Measurements from ENCODE around the gene DOK1.

Gene DOK1

GRCh38 chr2:74553892-74554819 lies at the start of gene DOK1, which contains the start of gene LOXL3:
Gene DOK1 (plus strand): TSS chr2:74554720. CDS start chr2:74554755, 35 bp downstream.
Gene LOXL3 (minus strand): TSS chr2:74553942. CDS start chr2:74552634, 1,308 bp downstream.
- no peak for DNase-seq

- DNase-seq = no peak
Observed at GRCh38 chr2:74505448-74506246, 48.9 kb upstream of the DOK1 start.

- DNase-seq = peak; percentile 99
Observed at GRCh38 chr2:74507145-74507925, 47.2 kb upstream of the DOK1 start, which contains the start of gene PCGF1. Gene PCGF1 (minus strand): TSS chr2:74507695. CDS start chr2:74507668, 27 bp downstream.

- DNase-seq = peak; percentile 89
Observed at GRCh38 chr2:74507926-74508520, 46.5 kb upstream of the DOK1 start.

GRCh38 chr2:74510272-74510671 lies 44.2 kb upstream of the DOK1 start:
- no peak for DNase-seq

- DNase-seq = no peak
Observed at GRCh38 chr2:74511104-74511989, 43.2 kb upstream of the DOK1 start.

GRCh38 chr2:74512744-74513604 lies 41.5 kb upstream of the DOK1 start:
- peak; percentile 42 for DNase-seq

DNA sequence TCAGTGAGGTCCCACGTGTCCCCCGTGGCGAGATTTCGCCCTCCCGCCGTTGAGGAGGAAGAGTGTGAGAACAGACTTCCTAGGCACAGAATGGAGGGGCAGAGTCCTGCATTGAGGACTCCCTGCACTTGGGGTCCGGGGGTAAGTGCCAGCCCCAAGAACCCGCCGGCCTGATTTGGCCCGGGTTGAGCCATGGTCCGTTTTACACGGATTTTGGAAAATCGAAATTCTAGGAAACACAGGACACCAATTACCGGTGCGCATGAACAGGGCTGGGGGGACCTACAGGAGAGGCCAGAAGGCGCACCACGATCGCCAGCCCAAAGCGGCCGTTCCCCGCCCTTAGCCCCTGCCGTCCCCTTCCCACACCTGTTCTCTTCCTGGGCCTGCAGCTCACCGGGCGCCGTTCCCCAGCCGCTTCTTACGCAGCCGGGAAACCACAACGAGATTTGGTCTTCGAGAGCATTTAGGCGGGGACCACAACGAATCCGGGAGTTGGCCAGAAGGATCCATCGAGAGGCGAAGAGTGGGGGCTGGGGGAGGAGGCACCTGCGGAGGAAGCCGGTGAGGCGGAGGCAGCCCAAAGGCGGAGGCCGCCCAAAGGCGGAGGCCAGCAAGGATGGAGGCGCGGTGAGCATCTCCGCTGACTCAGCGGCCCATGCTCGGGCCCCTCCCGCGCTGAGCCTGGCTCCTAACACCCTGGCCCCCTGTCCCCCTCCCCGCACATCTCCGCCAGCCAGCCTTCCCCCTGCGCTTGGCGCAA lies 40.7 kb upstream of the DOK1 start:
- DNase-seq = peak; percentile 30

DNA sequence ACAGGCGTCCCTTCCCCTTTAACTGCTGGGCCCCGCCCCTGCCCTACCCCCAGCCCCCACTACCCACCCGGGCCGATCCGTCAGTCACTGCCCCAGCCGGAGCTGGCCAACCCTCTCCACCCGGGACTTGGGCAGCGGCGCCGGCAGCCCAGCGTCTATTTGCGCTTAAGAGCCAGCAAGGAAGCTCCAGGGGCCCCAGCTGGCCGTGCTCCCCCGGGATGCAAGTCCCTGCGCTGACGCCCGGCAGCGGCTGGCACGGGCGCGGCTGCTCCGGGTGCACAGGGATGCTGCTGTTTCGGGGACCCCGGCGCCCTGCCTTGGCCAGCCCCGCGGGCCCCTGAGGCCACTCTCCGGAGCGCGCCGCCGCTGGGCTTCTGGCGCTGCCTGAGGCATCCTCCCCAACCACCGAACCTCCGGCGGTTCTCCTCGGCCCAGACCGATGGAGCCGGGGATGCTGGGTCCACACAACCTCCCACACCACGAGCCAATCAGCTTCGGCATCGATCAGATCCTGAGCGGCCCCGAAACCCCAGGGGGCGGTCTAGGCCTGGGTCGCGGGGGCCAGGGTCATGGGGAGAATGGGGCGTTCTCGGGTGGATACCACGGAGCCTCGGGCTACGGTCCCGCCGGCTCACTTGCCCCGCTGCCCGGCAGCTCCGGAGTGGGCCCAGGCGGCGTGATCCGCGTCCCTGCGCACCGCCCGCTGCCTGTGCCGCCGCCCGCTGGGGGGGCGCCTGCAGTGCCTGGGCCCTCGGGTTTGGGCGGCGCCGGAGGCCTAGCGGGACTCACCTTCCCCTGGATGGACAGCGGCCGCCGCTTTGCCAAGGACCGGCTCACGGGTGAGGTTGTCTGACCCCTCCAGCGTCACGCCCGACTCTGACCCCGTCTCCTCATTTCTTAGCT lies 39.9 kb upstream of the DOK1 start, which contains the start of gene TLX2:
TLX2 (plus strand) TSS at position 83 of the 903 bp plus-strand sequence; CDS start at position 440, 357 bp downstream.
- DNase-seq = peak; percentile 20

- DNase-seq = no peak
Observed at GRCh38 chr2:74515271-74515980, 39.1 kb upstream of the DOK1 start.

GRCh38 chr2:74515981-74516633 lies 38.4 kb upstream of the DOK1 start:
- no peak for DNase-seq

- no peak for DNase-seq
Observed at GRCh38 chr2:74516650-74517049, 37.9 kb upstream of the DOK1 start.

DNA sequence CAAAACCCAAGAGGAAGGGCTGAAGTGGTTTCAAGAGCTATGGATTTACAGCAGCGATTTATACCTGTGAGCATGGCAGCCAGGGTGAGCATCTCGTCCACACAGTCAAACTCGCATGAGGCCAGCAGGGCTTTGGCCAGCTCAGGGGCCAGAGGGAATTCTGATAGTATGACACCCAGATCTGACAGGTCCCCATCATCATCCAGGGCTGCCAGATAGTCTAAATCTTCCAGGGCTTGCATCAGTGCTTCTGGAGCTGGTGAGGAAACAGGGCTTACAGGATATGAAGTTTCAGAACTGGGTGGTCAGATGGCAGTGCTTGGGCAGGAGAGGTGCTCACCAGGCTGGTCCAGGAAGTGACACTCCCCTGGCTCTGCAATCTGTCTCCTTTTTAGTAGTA lies 32.0 kb upstream of the DOK1 start:
- no peak for DNase-seq

GRCh38 chr2:74524005-74524404 lies 30.5 kb upstream of the DOK1 start:
- no peak for DNase-seq

DNA sequence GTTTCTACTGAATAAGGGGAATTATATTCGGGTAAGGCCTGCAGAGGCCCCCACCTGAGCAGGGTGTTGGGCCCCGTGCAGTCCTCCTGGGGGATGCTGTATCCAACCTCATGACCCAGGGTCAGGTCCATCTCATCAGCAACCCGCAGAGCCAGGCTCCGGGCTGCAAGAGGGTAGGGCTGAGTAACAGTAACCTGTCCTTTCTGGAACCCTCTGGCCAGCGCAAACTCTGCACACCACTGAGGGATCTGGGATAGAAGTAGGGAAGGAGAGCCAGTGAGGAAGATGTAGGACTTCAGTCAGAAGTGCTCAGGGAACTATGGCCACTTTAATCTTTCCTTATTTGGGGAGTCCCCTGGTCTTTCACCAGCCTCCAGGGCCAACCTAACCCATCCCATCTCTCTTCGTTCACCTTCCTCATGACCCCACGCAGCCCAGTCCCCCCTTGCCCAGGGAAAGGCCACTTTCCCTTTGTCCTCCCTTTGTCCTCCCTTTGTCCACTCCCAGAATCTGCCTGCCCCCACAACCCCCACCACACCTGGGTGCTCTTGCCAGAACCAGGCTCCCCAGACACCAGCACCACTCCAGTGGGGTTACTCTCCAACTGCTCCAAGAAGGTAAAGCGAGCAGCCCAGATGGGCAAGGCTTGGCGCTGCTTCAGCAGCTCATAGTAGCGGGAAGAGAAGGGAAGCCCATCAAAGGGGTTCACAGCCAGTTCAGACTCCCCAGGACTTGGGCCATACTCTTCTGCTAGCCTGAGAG lies 29.4 kb upstream of the DOK1 start:
- DNase-seq = no peak
